Neuronal stem cell (in vitro differentiated cells): ENCODE results near the gene SFXN2.
"Not testable (repeated sequence)": the region's sequence is repeated elsewhere in the genome, so short reads cannot be mapped to it uniquely, and the experiment has no call there.

Experiments
- DNase-seq: peaks from one replicate; pipeline ENCODE4 v3.0.0-alpha.2; 2013; ENCODE audit warnings: low spot score
- H2AFZ ChIP-seq: one replicate; pipeline ENCODE4 v1.6.1; 2013; ENCODE audit warnings: mild to moderate bottlenecking, low read length, inconsistent platforms
- H2AK5ac ChIP-seq: 2 replicates; pipeline ENCODE4 v1.6.1; 2013; ENCODE audit warnings: low read depth, mild to moderate bottlenecking, inconsistent platforms, low read length, moderate library complexity, mixed read lengths
- H2BK120ac ChIP-seq: 2 replicates; pipeline ENCODE4 v1.6.1; 2013; ENCODE audit warnings: low read depth, mild to moderate bottlenecking, inconsistent platforms, low read length, moderate library complexity, mixed read lengths
- H2BK12ac ChIP-seq: one replicate; pipeline ENCODE4 v1.6.1; 2013; ENCODE audit warnings: low read length, inconsistent platforms
- H2BK15ac ChIP-seq: 2 replicates; pipeline ENCODE4 v1.6.1; 2013; ENCODE audit warnings: mild to moderate bottlenecking, low read length, inconsistent platforms, mixed read lengths
- H2BK5ac ChIP-seq: one replicate; pipeline ENCODE4 v1.6.1; 2013; ENCODE audit warnings: inconsistent platforms, mild to moderate bottlenecking, low read length, moderate library complexity
- H3K14ac ChIP-seq: one replicate; pipeline ENCODE4 v1.6.1; 2013; ENCODE audit warnings: low read length, inconsistent platforms
- H3K18ac ChIP-seq: 2 replicates; pipeline ENCODE4 v1.6.1; 2013; ENCODE audit warnings: low read length, inconsistent platforms
- H3K23ac ChIP-seq: 2 replicates; pipeline ENCODE4 v1.6.1; 2013; ENCODE audit warnings: low read depth, mild to moderate bottlenecking, mixed read lengths, low read length, inconsistent platforms; ENCODE audit not compliant: poor library complexity
- H3K27ac ChIP-seq: replicated peaks from 3 replicates; pipeline ENCODE4 v1.5.1; 2013; ENCODE audit warnings: low read length, inconsistent platforms
- H3K27me3 ChIP-seq, 3 experiments: 2 replicates each; pipeline ENCODE4 v1.6.1; 2013; ENCODE audit warnings: low read length in 3 of 3, mild to moderate bottlenecking in 2 of 3, inconsistent platforms in 1 of 3, low read depth in 1 of 3, mixed read lengths in 1 of 3, moderate library complexity in 1 of 3; ENCODE audit not compliant: control insufficient read depth in 3 of 3, insufficient read depth in 3 of 3
- H3K36me3 ChIP-seq, 2 donors: replicated peaks in 1 of 2; 2 replicates each; pipeline ENCODE4 v1.6.1; 2013; ENCODE audit warnings: low read length in 2 of 2; ENCODE audit not compliant: control insufficient read depth in 2 of 2, insufficient read depth in 2 of 2
- H3K4ac ChIP-seq: 2 replicates; pipeline ENCODE4 v1.6.1; 2013; ENCODE audit warnings: inconsistent platforms, mild to moderate bottlenecking, low read length, moderate library complexity
- H3K4me1 ChIP-seq, 2 donors: 1 replicate in 1 of 2; 2 replicates in 1 of 2; pipeline ENCODE4 v1.6.1; 2013; ENCODE audit warnings: low read length in 2 of 2, low read depth in 1 of 2; ENCODE audit not compliant: control insufficient read depth in 2 of 2, insufficient read depth in 1 of 2
- H3K4me2 ChIP-seq: one replicate; pipeline ENCODE4 v1.6.1; 2013; ENCODE audit warnings: mild to moderate bottlenecking, low read length, inconsistent platforms; ENCODE audit not compliant: insufficient read depth, poor library complexity, severe bottlenecking
- H3K4me3 ChIP-seq, 2 donors: 2 replicates each; pipeline ENCODE4 v1.5.1; 2013; ENCODE audit warnings: low read length in 2 of 2, mild to moderate bottlenecking in 2 of 2, inconsistent platforms in 1 of 2, moderate library complexity in 1 of 2
- H3K79me1 ChIP-seq: one replicate; pipeline ENCODE4 v1.6.1; 2013; ENCODE audit warnings: low read depth, mild to moderate bottlenecking, inconsistent platforms, low read length, moderate library complexity
- H3K9ac ChIP-seq: one replicate; pipeline ENCODE4 v1.6.1; 2013; ENCODE audit warnings: mild to moderate bottlenecking, low read depth, low read length, inconsistent platforms; ENCODE audit not compliant: poor library complexity
- H3K9me3 ChIP-seq, 2 donors: replicated peaks in 1 of 2; 2 replicates each; pipeline versions ENCODE3 to v1.6.1; 2013; ENCODE audit warnings: low read length in 2 of 2, mild to moderate bottlenecking in 2 of 2, inconsistent platforms in 1 of 2, low read depth in 1 of 2, mixed read lengths in 1 of 2, moderate library complexity in 1 of 2; ENCODE audit not compliant: control insufficient read depth in 2 of 2, insufficient read depth in 1 of 2
- H4K8ac ChIP-seq: one replicate; pipeline ENCODE4 v1.6.1; 2013; ENCODE audit warnings: low read depth, mild to moderate bottlenecking, inconsistent platforms, low read length, moderate library complexity
- H4K91ac ChIP-seq: one replicate; pipeline ENCODE4 v1.6.1; 2013; ENCODE audit warnings: low read length, low read depth, mild to moderate bottlenecking, inconsistent platforms; ENCODE audit not compliant: poor library complexity
- WGBS, 2 donors: extraction: QIAGEN DNeasy Blood & Tissue Kit; methylation state at CpG; one replicate each; pipeline ENCODE4 v1.1.7; 2013; ENCODE audit warnings: missing lambda C conversion rate in 2 of 2, mixed read lengths in 1 of 2; ENCODE audit not compliant: insufficient read length in 2 of 2, insufficient replicate concordance in 1 of 2; ENCODE audit errors: extremely low coverage in 2 of 2; 5-methylcytosine and 5-hydroxymethylcytosine counted together

Gene SFXN2

GRCh38 chr10:102758240-102758932, 44.0 kb downstream of the SFXN2 start:
- Histone ChIP-seq H3K4me1 (peaks cover 1 to 4% of the 10 kb centered on the region in 2 donors), H2BK15ac (no peak overlapping the region), H3K36me3 (no peaks in the 10 kb centered on the region), H3K27me3 (no peaks in the 10 kb centered on the region), H3K4me2 (no peak overlapping the region), H2BK5ac (no peak overlapping the region), H4K91ac (no peak overlapping the region), H2BK120ac (no peak overlapping the region), H3K18ac (no peak overlapping the region), H2AFZ (no peak overlapping the region), H3K9ac (no peak overlapping the region), H3K14ac (no peak overlapping the region), H3K4ac (no peak overlapping the region), H2BK12ac (no peak overlapping the region), H4K8ac (no peak overlapping the region), H2AK5ac (no peak overlapping the region), H3K9me3 (no peaks in the 10 kb centered on the region), H3K79me1 (no peaks in the 10 kb centered on the region), H3K4me3 (no peak overlapping the region), H3K23ac (no peak overlapping the region), H3K27ac (no peak overlapping the region)
- no CpG with 5 or more reads among the region's 9 CpGs for WGBS, 2 donors
- DNase-seq, result no peak

DNA sequence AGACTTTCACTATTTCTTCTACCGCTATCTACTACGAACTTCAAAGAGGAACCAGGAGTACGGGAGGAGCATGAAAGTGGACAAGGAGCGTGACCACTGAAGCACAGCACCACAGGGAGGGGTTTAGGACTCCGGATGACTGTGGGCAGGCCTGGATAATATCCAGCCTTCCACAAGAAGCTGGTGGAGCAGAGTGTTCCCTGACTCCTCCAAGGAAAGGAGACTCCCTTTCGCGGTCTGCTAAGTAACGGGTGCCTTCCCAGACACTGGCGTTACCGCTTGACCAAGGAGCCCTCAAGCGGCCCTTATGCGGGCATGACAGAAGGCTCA, 44.5 kb downstream of the SFXN2 start:
- H4K91ac ChIP-seq, H3K4me1 ChIP-seq, H3K9me3 ChIP-seq, H2BK15ac ChIP-seq, H3K36me3 ChIP-seq, DNase-seq, H2AFZ ChIP-seq, H3K23ac ChIP-seq, H3K18ac ChIP-seq, H3K27ac ChIP-seq, H3K9ac ChIP-seq, H2BK120ac ChIP-seq, H2BK5ac ChIP-seq, H2AK5ac ChIP-seq, H3K27me3 ChIP-seq, H3K79me1 ChIP-seq, H3K4ac ChIP-seq, H4K8ac ChIP-seq, H3K4me2 ChIP-seq, H3K14ac ChIP-seq, H2BK12ac ChIP-seq, H3K4me3 ChIP-seq: not testable (repeated sequence)
- no CpG with 5 or more reads among the region's 12 CpGs for WGBS, 2 donors

DNA sequence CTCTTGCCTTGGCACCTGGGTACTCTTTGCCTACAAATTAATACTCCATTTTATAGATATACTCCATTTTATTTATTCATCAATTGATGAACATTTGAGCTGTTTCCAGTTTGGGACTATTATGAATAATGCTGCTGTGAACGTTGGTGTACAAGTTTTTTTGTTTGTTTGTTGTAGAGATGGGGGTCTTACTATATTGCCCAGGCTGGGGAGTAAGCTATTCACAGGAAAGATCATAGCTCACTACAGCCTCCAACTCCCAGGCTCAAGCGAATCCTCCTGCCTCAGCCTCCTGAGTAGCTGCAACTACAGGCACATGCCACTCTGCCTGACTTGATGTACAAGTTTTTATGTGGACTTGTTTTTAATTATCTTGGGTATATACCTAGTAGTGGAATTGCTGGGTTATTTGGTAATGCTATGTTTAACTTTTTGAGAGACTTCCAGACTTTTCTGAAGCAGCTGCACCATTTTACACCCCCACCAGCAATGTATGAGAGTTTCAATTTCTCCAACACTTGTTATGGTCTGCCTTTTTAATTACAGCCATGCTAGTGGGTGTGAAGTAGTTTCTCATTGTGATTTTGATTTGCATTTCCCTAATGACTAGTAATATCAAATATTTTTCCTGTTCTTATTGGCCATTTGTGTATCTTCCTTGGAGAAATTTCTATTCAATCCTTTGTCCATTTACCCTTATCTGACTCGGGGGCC, 45.2 kb downstream of the SFXN2 start:
- no peaks in the 10 kb centered on the region for H3K79me1 ChIP-seq
- H3K18ac ChIP-seq, result no peak overlapping the region
- no peak overlapping the region for H4K8ac ChIP-seq
- no peak overlapping the region for H3K14ac ChIP-seq
- no peak overlapping the region for H2BK12ac ChIP-seq
- no peak overlapping the region for H3K9ac ChIP-seq
- H2BK15ac ChIP-seq, result no peak overlapping the region
- no peak overlapping the region for H3K23ac ChIP-seq
- no peak overlapping the region for H3K4ac ChIP-seq
- no peak overlapping the region for H4K91ac ChIP-seq
- no peaks in the 10 kb centered on the region for H3K9me3 ChIP-seq
- H3K36me3 ChIP-seq, result no peaks in the 10 kb centered on the region
- no peaks in the 10 kb centered on the region for H3K27me3 ChIP-seq
- H2AFZ ChIP-seq, result no peak overlapping the region
- H3K27ac ChIP-seq, result no peak overlapping the region
- no peak overlapping the region for H2BK5ac ChIP-seq
- no peak overlapping the region for H3K4me2 ChIP-seq
- H2BK120ac ChIP-seq, result no peak overlapping the region
- no CpG with 5 or more reads among the region's 3 CpGs for WGBS, 2 donors
- DNase-seq, result no peak
- no peak overlapping the region for H3K4me3 ChIP-seq
- no peak overlapping the region for H2AK5ac ChIP-seq
- H3K4me1 ChIP-seq, result peaks cover 1 to 4% of the 10 kb centered on the region in 2 donors

DNA sequence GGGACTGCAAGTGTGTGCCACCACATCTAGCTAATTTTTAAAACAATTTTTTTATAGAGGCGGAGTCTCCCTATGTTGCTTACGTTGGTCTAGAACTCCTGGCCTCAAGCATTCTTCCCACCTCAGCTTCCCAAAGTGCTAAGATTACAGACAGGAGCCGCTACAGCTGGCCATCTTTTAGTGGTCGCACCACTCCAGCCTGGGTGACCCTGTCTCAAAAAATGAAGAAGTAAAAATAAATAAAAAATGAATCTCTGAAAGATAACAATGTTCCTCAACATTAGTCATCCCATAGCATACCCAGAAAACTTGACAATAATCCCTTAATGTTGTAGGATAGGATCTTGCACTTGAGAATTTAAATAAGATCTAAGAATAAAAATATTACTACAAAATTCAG, 47.5 kb downstream of the SFXN2 start:
- Histone ChIP-seq H3K4me1 (peaks cover 1 to 4% of the 10 kb centered on the region in 2 donors), H3K4ac (no peak overlapping the region), H3K18ac (no peak overlapping the region), H3K36me3 (no peaks in the 10 kb centered on the region), H3K79me1 (no peaks in the 10 kb centered on the region), H3K27me3 (no peaks in the 10 kb centered on the region), H2BK12ac (no peak overlapping the region), H3K4me3 (no peak overlapping the region), H2BK120ac (no peak overlapping the region), H3K23ac (no peak overlapping the region), H2BK15ac (no peak overlapping the region), H3K9me3 (no peaks in the 10 kb centered on the region), H3K14ac (no peak overlapping the region), H3K4me2 (no peak overlapping the region), H3K27ac (no peak overlapping the region), H3K9ac (no peak overlapping the region), H4K8ac (no peak overlapping the region), H2BK5ac (no peak overlapping the region), H2AFZ (no peak overlapping the region), H4K91ac (no peak overlapping the region), H2AK5ac (no peak overlapping the region)
- DNase-seq, result no peak
- no CpG with 5 or more reads among the region's 4 CpGs for WGBS, 2 donors
